Measurements from ENCODE around the gene ZFHX2.
A peak's percentile ranks its signal among the peaks of the same experiment; 100 is the strongest.

DNA sequence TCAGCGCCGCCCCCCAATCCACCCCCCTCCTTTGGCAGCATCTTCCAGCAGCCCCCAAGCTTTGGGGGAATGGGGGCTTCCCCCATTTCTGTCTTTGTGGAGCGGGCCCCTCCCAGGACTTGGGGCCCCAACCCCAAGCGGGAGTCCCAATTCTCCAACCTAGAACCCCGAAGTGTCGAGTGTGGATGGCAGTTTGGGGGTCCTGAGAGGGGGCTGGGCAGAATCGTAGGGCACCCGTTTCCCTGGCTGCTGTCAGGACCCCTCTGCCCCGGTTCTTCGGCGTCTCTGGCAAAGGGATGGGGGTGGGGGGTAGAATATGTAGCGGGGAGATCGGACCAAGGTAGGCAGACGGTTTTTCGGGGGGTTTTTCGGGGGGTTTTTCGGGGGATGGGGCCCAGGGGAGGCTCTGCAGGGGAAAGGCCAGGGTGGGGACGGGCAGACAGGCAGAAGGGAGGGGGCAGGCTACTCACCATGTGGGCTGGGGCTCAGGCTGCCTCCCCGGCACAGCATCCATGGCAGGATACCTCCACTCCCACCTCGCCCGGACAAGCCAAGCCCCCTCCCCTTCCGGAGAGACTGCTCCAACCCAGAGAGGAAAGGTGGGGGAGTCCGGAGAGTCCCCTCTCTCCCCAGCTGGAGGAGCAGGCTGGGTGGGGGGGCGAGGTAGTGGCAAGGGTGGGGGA, 26.3 kb upstream of the ZFHX2 start:
- TF ChIP-seq, protein P1, sequence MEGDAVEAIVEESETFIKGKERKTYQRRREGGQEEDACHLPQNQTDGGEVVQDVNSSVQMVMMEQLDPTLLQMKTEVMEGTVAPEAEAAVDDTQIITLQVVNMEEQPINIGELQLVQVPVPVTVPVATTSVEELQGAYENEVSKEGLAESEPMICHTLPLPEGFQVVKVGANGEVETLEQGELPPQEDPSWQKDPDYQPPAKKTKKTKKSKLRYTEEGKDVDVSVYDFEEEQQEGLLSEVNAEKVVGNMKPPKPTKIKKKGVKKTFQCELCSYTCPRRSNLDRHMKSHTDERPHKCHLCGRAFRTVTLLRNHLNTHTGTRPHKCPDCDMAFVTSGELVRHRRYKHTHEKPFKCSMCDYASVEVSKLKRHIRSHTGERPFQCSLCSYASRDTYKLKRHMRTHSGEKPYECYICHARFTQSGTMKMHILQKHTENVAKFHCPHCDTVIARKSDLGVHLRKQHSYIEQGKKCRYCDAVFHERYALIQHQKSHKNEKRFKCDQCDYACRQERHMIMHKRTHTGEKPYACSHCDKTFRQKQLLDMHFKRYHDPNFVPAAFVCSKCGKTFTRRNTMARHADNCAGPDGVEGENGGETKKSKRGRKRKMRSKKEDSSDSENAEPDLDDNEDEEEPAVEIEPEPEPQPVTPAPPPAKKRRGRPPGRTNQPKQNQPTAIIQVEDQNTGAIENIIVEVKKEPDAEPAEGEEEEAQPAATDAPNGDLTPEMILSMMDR (IDR thresholded peaks at IDR 0.05) = no peak
- TF ChIP-seq RFX5 (IDR thresholded peaks at IDR 0.05; ENCODE audit: low read length) (no peak), JUND (IDR thresholded peaks at IDR 0.05) (no peak), GABPA (IDR thresholded peaks at IDR 0.05; ENCODE audit: low read depth) (no peak), POLR2AphosphoS5 (IDR thresholded peaks at IDR 0.05; ENCODE audit: low read depth, low read length) (no peak), MXI1 (IDR thresholded peaks at IDR 0.05; ENCODE audit: low read depth, low read length) (peak; percentile 20; the same call in 1 of the 2 replicates)
- TF ChIP-seq, protein P2, sequence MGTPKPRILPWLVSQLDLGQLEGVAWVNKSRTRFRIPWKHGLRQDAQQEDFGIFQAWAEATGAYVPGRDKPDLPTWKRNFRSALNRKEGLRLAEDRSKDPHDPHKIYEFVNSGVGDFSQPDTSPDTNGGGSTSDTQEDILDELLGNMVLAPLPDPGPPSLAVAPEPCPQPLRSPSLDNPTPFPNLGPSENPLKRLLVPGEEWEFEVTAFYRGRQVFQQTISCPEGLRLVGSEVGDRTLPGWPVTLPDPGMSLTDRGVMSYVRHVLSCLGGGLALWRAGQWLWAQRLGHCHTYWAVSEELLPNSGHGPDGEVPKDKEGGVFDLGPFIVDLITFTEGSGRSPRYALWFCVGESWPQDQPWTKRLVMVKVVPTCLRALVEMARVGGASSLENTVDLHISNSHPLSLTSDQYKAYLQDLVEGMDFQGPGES (IDR thresholded peaks at IDR 0.05; ENCODE audit: low read depth, low read length) = no peak
- TF ChIP-seq, protein P3, sequence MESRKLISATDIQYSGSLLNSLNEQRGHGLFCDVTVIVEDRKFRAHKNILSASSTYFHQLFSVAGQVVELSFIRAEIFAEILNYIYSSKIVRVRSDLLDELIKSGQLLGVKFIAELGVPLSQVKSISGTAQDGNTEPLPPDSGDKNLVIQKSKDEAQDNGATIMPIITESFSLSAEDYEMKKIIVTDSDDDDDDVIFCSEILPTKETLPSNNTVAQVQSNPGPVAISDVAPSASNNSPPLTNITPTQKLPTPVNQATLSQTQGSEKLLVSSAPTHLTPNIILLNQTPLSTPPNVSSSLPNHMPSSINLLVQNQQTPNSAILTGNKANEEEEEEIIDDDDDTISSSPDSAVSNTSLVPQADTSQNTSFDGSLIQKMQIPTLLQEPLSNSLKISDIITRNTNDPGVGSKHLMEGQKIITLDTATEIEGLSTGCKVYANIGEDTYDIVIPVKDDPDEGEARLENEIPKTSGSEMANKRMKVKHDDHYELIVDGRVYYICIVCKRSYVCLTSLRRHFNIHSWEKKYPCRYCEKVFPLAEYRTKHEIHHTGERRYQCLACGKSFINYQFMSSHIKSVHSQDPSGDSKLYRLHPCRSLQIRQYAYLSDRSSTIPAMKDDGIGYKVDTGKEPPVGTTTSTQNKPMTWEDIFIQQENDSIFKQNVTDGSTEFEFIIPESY (IDR thresholded peaks at IDR 0.05; ENCODE audit: borderline replicate concordance, low read depth) = no peak
- TF ChIP-seq, protein P4, sequence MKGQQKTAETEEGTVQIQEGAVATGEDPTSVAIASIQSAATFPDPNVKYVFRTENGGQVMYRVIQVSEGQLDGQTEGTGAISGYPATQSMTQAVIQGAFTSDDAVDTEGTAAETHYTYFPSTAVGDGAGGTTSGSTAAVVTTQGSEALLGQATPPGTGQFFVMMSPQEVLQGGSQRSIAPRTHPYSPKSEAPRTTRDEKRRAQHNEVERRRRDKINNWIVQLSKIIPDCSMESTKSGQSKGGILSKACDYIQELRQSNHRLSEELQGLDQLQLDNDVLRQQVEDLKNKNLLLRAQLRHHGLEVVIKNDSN (IDR thresholded peaks at IDR 0.05; ENCODE audit: borderline replicate concordance, low read depth) = no peak

Data from SK-N-SH (cell line).